Hepatocyte (in vitro differentiated cells): ENCODE results near the gene METTL27.

ENCODE experiments used
- CTCF ChIP-seq: fragments of 200-600 bp; sonication (generic); IDR thresholded peaks from 2 replicates; pipeline ENCODE4 v1.5.1; 2016; ENCODE audit warnings: antibody characterized with exemption, mild to moderate bottlenecking; ENCODE audit not compliant: poor library complexity
- EZH2 ChIP-seq: fragments of 200-600 bp; sonication (generic); IDR thresholded peaks from 2 replicates; pipeline ENCODE4 v1.6.1; 2016; ENCODE audit warnings: antibody characterized with exemption, mild to moderate bottlenecking, borderline replicate concordance

GRCh38 chr7:73832806-73833205 is 9.5 kb downstream of the METTL27 start:
- no peak for TF ChIP-seq CTCF
- no peak for TF ChIP-seq EZH2
